NCI-H774 (cell line): ENCODE measurements around the gene GBA2.
A peak's percentile ranks its signal among the peaks of the same experiment; 100 is the strongest.

Experiments used
- DNase-seq: peaks from one replicate; lab custom pipeline; 2025; lab: John Stamatoyannopoulos, UW

Gene GBA2

DNA sequence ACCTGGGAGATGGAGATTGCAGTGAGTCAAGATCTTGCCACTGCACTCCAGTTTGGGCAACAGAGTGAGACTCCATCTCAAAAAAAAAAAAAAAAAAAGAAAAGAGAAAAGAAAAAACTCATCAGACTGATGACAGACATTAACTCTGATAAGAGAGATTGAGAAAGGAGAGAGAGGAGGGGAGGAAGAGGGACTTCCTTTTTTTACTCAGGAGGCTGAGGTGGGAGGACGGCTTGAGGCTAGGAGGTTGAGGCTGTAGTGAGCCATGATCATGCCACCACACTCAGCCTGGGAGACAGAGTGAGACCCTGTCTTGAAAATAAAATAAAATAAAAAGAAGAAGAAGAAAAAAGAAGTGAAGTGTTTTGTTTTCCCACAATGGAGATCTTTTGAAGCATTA lies 14.8 kb upstream of the GBA2 start:
- no peak for DNase-seq

- DNase-seq, result no peak
Observed at GRCh38 chr9:35763181-35763580, 14.2 kb upstream of the GBA2 start.

GRCh38 chr9:35760651-35761050 lies 11.6 kb upstream of the GBA2 start:
- no peak for DNase-seq

DNA sequence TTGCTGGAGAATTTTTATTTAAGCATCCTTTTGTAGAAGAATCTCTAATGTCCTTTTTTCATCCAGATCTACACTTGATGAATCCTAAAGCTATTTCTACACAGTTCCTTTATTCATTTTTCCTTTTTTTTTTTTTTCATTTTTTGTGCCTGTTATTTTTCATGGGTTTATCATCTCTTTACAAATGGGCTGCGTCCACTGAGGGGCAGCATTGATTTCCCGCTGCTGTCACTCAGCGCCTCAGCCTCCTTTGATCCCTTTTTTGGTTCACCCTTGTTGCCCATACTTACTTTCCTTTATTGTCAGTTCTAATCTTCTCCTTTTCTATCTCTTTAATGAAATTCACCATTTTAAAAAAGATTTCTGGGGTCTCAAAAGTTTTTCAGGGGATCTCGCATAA lies 10.8 kb upstream of the GBA2 start:
- DNase-seq, result no peak

DNA sequence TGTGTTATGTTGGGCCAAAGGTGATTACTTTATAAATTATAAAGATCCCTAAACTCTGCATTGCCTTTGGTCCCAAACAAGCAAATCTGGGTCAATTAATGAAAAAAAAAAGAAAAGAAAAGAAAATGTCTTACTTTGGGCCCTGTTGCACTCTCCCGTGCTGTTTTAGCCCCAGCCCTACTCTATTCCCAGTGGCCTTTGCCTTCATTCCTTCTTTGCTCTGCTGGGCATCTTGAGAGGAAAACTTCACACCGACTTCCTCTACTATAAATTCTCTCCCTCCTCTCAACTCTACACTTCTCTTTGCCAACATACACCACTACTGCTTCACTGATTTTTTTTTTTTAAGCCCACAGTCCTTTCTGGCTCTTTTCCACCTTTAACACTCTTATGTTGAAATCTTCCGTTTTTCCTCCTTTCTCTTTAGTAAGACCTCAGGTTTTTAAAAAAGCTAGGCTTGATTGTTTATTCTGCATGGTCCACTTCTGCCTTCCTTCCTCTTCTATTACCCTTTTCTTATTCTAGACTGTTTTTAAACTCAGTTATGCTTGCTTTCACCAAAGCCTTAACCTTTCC lies 9.5 kb upstream of the GBA2 start:
- DNase-seq, result no peak

DNA sequence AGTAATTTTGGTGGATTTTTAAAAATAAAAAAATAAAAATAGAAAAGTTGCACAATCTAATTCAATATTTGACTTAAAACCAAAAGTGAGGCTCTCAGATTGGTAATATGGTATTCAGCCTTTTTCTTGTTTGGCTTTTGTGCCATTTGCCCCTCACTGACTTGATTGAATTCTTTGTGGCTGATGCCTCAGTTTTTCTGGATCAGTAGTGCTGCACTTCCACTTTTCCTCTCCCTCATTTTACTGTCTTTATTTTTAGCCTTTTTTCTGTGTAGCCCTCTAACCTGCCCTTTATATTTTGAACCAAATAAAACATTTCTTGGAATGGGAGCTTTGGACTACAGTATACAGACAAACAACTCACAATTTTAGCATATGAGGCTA lies 8.9 kb upstream of the GBA2 start:
- DNase-seq, result no peak

GRCh38 chr9:35757226-35757891 lies 8.3 kb upstream of the GBA2 start:
- DNase-seq, result peak; percentile 53

GRCh38 chr9:35756275-35757225 lies 7.5 kb upstream of the GBA2 start:
- peak; percentile 71 for DNase-seq

GRCh38 chr9:35755071-35755470 lies 6.0 kb upstream of the GBA2 start:
- no peak for DNase-seq

GRCh38 chr9:35754264-35754663 lies 5.2 kb upstream of the GBA2 start, which contains the start of gene MSMP:
Gene MSMP, minus strand, starts transcription at chr9:35754276. Its CDS starts 147 bp downstream, at chr9:35754129.
- no peak for DNase-seq

DNA sequence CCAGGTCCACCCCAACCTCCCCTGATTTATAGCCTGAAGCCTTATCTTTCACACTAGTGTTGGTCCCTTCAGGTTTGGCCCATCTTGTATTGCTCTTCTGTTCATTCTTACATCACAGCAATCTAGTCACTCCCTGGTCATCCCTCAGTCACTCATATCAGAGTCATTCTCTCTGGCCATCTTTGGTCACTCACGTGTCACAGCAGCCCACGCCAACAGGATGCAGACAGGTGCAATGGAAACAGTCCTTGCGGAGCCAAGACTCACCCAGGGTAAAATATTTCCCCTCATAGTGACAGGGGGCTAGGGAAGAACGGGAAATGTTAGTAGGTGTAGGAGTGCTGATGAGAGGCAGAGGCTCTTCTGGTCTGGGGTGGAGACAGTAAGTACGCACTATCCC lies 4.4 kb upstream of the GBA2 start:
- no peak for DNase-seq

DNA sequence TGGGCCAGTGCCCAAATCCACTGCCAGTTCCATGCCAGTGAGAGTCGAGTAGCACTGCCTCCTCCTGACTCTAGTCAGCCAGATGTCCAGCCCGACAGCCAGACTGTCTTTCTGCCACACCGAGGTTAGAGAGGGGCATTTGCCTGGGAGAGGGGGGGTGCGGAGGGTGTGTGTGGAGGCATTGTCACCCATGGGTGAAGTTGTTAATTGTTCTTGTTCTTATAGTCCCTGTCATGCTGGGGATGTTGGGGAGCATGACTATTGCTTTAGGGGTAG lies 1.2 kb upstream of the GBA2 start:
- no peak for DNase-seq

- DNase-seq, result no peak
Observed at GRCh38 chr9:35749515-35750255, 657 bp upstream of the GBA2 start.

DNA sequence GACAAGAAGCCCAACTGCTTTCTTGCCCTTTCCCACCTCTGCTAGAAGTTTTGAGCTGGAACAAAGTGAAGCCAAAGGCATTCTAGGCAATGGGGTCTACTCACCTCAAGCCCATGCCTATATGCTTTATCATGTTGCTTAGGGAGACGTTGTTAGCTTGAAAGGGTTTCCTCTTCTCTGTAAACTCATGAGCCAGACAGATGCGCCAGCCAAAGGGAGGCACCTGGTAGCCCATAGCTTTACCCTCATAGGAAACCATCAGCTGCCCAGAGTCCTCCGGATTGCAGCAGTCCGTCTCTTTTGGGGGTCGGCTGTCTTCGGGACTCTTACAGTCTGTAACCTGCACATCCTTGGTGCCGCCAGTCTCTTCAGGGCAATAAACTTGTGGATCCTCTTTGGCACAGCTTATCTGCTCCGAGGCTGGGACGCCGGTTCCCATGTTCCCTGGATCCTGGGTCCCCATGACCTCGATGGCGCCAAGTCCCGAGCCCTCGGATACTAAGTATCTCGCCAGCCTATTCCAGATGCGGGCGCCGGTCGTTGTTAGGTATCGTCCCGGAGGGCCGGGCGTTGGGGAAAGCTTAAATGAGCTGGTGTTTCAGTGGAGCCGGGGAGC lies 678 bp downstream of the GBA2 start:
- DNase-seq, result no peak

- no peak for DNase-seq
Observed at GRCh38 chr9:35746583-35746982, 2.4 kb downstream of the GBA2 start.

- DNase-seq, result no peak
Observed at GRCh38 chr9:35745569-35745968, 3.5 kb downstream of the GBA2 start.

DNA sequence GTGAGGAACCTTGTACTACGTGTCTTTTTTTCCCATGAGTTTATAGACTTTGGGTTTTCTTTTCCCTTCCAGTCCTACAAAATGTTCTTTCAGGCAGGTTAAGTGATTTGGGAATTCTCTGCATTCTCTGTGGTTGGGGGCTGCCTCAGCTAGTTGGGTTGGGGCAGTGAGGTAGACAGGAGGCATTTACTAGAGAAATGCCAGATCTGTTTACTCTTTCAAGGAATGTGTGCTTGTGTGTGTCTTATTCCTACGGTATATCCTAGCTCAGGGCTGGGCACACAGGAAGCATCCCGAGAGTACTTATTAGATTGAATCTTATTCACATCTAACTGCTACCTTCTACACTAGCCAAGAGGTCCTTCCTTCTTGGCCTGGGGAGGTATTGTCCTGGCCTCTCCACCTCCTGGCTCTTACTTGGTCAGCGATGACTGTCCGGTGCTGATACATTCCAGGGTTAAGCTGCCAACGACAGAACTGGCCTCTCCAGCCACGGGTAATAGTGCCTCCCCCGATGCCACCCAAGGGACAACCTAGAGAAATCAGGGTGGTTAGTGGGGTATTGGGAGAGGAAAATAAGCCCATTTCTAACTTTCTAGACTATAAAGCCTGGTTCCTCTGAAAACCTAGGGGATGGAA lies 5.0 kb downstream of the GBA2 start:
- DNase-seq, result no peak

- no peak for DNase-seq
Observed at GRCh38 chr9:35743452-35743851, 5.6 kb downstream of the GBA2 start.

GRCh38 chr9:35741740-35742139 lies 7.3 kb downstream of the GBA2 start:
- DNase-seq, result no peak

- DNase-seq, result no peak
Observed at GRCh38 chr9:35740243-35740642, 8.8 kb downstream of the GBA2 start.

GRCh38 chr9:35738924-35739323 lies 10.1 kb downstream of the GBA2 start:
- no peak for DNase-seq

GRCh38 chr9:35738186-35738585 lies 10.8 kb downstream of the GBA2 start:
- no peak for DNase-seq
